HepG2 (cell line): ENCODE results near the gene LIME1. TPM values are rescaled to one million over a fixed set of nuclear protein-coding genes. Genes with fewer than 3 reads are reported as not detected.
A peak's percentile ranks its signal among the peaks of the same experiment; 100 is the strongest.

Source experiments
- BCL6 ChIP-seq: IDR thresholded peaks from 2 replicates; pipeline ENCODE4 v1.6.1; 2016; ENCODE audit warnings: missing genetic modification reagents, missing compliant biosample characterization
- CBX1 ChIP-seq: IDR thresholded peaks from one replicate; pipeline ENCODE4 v1.6.1; 2016; ENCODE audit warnings: antibody characterized with exemption, low read depth
- FIP1L1 ChIP-seq: fragments of 200-400 bp; formaldehyde crosslinking; IDR thresholded peaks from 2 replicates; pipeline ENCODE4 v1.6.1; 2018; ENCODE audit warnings: low read depth, mild to moderate bottlenecking, low read length, moderate library complexity, borderline replicate concordance; ENCODE audit not compliant: insufficient read depth
- FOSL1 ChIP-seq: sonication (generic); formaldehyde crosslinking; IDR thresholded peaks from 2 replicates; pipeline ENCODE4 v1.9.0; 2021; ENCODE audit warnings: missing genetic modification reagents, borderline replicate concordance
- FOXA1 ChIP-seq, 2 experiments: fragments of 450-650 bp in 1 of 2; sonication (generic) in 1 of 2; formaldehyde crosslinking in 1 of 2; IDR thresholded peaks; 2 replicates each; pipeline versions ENCODE4 v1.4.0 to v1.6.1; 2016 to 2020; ENCODE audit warnings: missing genetic modification reagents in 1 of 2
- HNF4A ChIP-seq: sonication (generic); formaldehyde crosslinking; IDR thresholded peaks from 2 replicates; pipeline ENCODE4 v1.4.0; 2020; ENCODE audit warnings: missing genetic modification reagents
- IRX3 ChIP-seq: sonication (generic); formaldehyde crosslinking; IDR thresholded peaks from 2 replicates; pipeline ENCODE4 v1.8.1; 2023; ENCODE audit warnings: mild to moderate bottlenecking, low read depth, missing genetic modification reagents, borderline replicate concordance
- MEIS1 ChIP-seq: sonication (generic); formaldehyde crosslinking; IDR thresholded peaks from 2 replicates; pipeline ENCODE4 v1.9.0; 2021; ENCODE audit warnings: mild to moderate bottlenecking, missing genetic modification reagents, moderate library complexity, borderline replicate concordance
- MNT ChIP-seq: fragments of 450-650 bp; IDR thresholded peaks from 2 replicates; pipeline ENCODE4 v1.6.1; 2016
- NR2F6 ChIP-seq, 2 experiments: IDR thresholded peaks; 2 replicates each; pipeline ENCODE4 v1.6.1; 2016; ENCODE audit warnings: antibody characterized with exemption in 1 of 2, mild to moderate bottlenecking in 1 of 2
- PATZ1 ChIP-seq: sonication (generic); formaldehyde crosslinking; IDR thresholded peaks from 2 replicates; pipeline ENCODE4 v1.4.0; 2020; ENCODE audit warnings: missing genetic modification reagents
- PHF21A ChIP-seq: sonication (generic); formaldehyde crosslinking; IDR thresholded peaks from 2 replicates; pipeline ENCODE4 v1.5.0; 2020; ENCODE audit warnings: mild to moderate bottlenecking, missing genetic modification reagents
- PRPF4 ChIP-seq: fragments of 200-400 bp; formaldehyde crosslinking; IDR thresholded peaks from 2 replicates; pipeline ENCODE4 v1.6.1; 2016; ENCODE audit warnings: low read length, low read depth; ENCODE audit not compliant: poor library complexity, severe bottlenecking
- ZFP36L2 ChIP-seq: sonication (generic); formaldehyde crosslinking; IDR thresholded peaks from 2 replicates; pipeline ENCODE4 v1.4.0; 2020; ENCODE audit warnings: missing genetic modification reagents
- ZNF251 ChIP-seq: sonication (generic); formaldehyde crosslinking; IDR thresholded peaks from 2 replicates; pipeline ENCODE4 v1.9.0; 2021; ENCODE audit warnings: mild to moderate bottlenecking, missing genetic modification reagents
- ZNF3 ChIP-seq: IDR thresholded peaks from 2 replicates; pipeline ENCODE4 v1.7.0; 2017; ENCODE audit warnings: inconsistent platforms
- ZNF460 ChIP-seq: sonication (generic); formaldehyde crosslinking; IDR thresholded peaks from 2 replicates; pipeline ENCODE4 v1.5.1; 2020; ENCODE audit warnings: missing genetic modification reagents, mild to moderate bottlenecking, borderline replicate concordance
- ZNF468 ChIP-seq: sonication (generic); formaldehyde crosslinking; IDR thresholded peaks from 2 replicates; pipeline ENCODE4 v1.8.0; 2022; ENCODE audit warnings: mild to moderate bottlenecking, moderate library complexity, missing genetic modification reagents
- ZNF644 ChIP-seq: IDR thresholded peaks from 2 replicates; pipeline ENCODE4 v1.6.1; 2016; ENCODE audit warnings: low read depth
- ZNF792 ChIP-seq: IDR thresholded peaks from 2 replicates; pipeline ENCODE4 v1.6.1; 2016
- polyA plus RNA-seq, 8 experiments: library from polyadenylated mRNA; depleted of rRNA in 3 of 8; stranded (reverse) in 7 of 8; unstranded in 1 of 8; fragments of >200 nt; fragmentation: Illumina TruSeq in 4 of 8; extraction: Trizol in 4 of 8; gene quantifications; 2 replicates each; pipeline versions ENCODE4 v1.2.1 to v1.2.3, GENCODE V29; 2011 to 2016; ENCODE audit warnings: low read depth in 4 of 8, missing spikeins in 1 of 8, mixed read lengths in 1 of 8; ENCODE audit not compliant: insufficient read depth in 1 of 8
- total RNA-seq, 5 experiments: library from RNA; depleted of rRNA; stranded (reverse); fragments of >200 nt; fragmentation: Illumina TruSeq; extraction: Trizol; gene quantifications; 2 replicates each; pipeline ENCODE4 v1.2.3, GENCODE V29; 2016; ENCODE audit warnings: low read depth in 1 of 5
- TF ChIP-seq, protein P1 (sequence below), 2 experiments: IDR thresholded peaks; 2 replicates each; pipeline ENCODE4 v1.6.1; 2011 to 2012; ENCODE audit warnings: low read length in 2 of 2, borderline replicate concordance in 1 of 2, low read depth in 1 of 2, mild to moderate bottlenecking in 1 of 2, moderate library complexity in 1 of 2
- TF ChIP-seq, protein P2 (sequence below): sonication (generic); formaldehyde crosslinking; IDR thresholded peaks from 2 replicates; pipeline ENCODE4 v1.8.1; 2023; ENCODE audit warnings: mild to moderate bottlenecking, missing genetic modification reagents

LIME1 gene
- total and polyA plus RNA-seq, 2 of the 13 experiments (the other 11 are each of a cell fraction or from before 2014, with no cell fraction given): 13.0 to 61.5 TPM

DNA sequence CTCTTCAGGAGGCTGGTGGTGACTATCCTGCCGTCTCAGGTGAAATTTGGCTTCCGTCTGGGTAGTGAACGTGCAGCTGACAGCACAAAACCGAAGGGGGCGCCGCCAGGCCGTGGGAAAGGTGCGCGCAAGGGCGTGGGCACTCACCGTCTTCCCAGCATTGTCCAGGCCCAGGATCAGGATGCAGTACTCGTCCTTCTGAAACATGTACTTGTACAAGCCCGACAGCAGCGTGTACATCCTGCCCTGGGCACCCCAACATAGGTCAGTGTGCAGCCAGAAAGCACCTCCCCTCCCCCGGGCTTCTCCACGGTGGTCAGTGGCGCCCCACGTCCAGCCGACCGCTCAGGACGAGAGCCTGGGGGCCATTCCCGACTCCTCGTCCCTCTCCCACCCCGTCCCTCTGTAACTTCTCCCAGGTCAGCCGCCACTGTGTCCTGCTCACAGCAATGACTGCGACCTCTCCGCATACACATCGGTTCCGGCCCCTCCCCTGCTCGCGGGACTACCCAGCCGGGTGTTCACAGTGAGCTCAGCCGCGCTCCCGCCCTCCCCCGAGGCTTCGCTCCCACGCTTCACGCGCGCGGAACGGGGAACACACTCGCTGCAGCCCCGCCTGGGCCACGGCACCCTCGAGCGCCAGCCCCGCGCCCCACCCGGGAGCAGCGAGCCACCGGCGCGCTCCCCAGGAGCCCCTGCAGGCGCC, 29.5 kb upstream of the LIME1 start (continued):
- no peak for TF ChIP-seq ZNF644
- TF ChIP-seq, protein P1, sequence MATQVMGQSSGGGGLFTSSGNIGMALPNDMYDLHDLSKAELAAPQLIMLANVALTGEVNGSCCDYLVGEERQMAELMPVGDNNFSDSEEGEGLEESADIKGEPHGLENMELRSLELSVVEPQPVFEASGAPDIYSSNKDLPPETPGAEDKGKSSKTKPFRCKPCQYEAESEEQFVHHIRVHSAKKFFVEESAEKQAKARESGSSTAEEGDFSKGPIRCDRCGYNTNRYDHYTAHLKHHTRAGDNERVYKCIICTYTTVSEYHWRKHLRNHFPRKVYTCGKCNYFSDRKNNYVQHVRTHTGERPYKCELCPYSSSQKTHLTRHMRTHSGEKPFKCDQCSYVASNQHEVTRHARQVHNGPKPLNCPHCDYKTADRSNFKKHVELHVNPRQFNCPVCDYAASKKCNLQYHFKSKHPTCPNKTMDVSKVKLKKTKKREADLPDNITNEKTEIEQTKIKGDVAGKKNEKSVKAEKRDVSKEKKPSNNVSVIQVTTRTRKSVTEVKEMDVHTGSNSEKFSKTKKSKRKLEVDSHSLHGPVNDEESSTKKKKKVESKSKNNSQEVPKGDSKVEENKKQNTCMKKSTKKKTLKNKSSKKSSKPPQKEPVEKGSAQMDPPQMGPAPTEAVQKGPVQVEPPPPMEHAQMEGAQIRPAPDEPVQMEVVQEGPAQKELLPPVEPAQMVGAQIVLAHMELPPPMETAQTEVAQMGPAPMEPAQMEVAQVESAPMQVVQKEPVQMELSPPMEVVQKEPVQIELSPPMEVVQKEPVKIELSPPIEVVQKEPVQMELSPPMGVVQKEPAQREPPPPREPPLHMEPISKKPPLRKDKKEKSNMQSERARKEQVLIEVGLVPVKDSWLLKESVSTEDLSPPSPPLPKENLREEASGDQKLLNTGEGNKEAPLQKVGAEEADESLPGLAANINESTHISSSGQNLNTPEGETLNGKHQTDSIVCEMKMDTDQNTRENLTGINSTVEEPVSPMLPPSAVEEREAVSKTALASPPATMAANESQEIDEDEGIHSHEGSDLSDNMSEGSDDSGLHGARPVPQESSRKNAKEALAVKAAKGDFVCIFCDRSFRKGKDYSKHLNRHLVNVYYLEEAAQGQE (IDR thresholded peaks at IDR 0.05; ENCODE audit: borderline replicate concordance in 1 of 2, low read depth in 1 of 2, low read length in 2 of 2): no peak
- no peak for TF ChIP-seq MNT
- no peak for TF ChIP-seq FIP1L1
- TF ChIP-seq CBX1: peak; percentile 38
- no peak; the same call in none of the 2 replicates for TF ChIP-seq ZNF468 (CRISPR knock-in tag)
- TF ChIP-seq FOSL1 (CRISPR knock-in tag): no peak
- peak; percentile 46; the same call in 1 of the 2 replicates for TF ChIP-seq ZFP36L2 (CRISPR knock-in tag)
- peak; percentile 28; the same call in 1 of the 2 replicates for TF ChIP-seq HNF4A
- TF ChIP-seq PATZ1 (CRISPR knock-in tag): peak; percentile 70
- no peak for TF ChIP-seq PRPF4
- no peak for TF ChIP-seq FOXA1 (IDR thresholded peaks at IDR 0.05)
- peak; percentile 60 for TF ChIP-seq FOXA1 (CRISPR knock-in tag; IDR thresholded peaks at IDR 0.05)
- TF ChIP-seq NR2F6 (IDR thresholded peaks at IDR 0.05): peak; percentile 51; the same call in 1 of the 2 replicates
- peak; percentile 76; the same call in 1 of the 2 replicates for TF ChIP-seq NR2F6 (CRISPR knock-in tag; IDR thresholded peaks at IDR 0.05)
- TF ChIP-seq ZNF792 (CRISPR knock-in tag): peak; percentile 77
- TF ChIP-seq IRX3: no peak
- peak; percentile 53 for TF ChIP-seq PHF21A (CRISPR knock-in tag)
- TF ChIP-seq ZNF460 (CRISPR knock-in tag): peak; percentile 9
- TF ChIP-seq, protein P2, sequence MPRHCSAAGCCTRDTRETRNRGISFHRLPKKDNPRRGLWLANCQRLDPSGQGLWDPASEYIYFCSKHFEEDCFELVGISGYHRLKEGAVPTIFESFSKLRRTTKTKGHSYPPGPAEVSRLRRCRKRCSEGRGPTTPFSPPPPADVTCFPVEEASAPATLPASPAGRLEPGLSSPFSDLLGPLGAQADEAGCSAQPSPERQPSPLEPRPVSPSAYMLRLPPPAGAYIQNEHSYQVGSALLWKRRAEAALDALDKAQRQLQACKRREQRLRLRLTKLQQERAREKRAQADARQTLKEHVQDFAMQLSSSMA (CRISPR knock-in tag): peak; percentile 72; the same call in 1 of the 2 replicates
- 0 out of 2 replicates have a peak, but pooled peaks have one; percentile 39 for TF ChIP-seq ZNF251
- peak; percentile 76 for TF ChIP-seq MEIS1 (CRISPR knock-in tag)
- 0 out of 2 replicates have a peak, but pooled peaks have one; percentile 55 for TF ChIP-seq ZNF3 (CRISPR knock-in tag)
- TF ChIP-seq BCL6 (CRISPR knock-in tag): peak; percentile 8; the same call in 1 of the 2 replicates
